ENCODE results near the gene NRG2.

The NRG2 gene

DNA sequence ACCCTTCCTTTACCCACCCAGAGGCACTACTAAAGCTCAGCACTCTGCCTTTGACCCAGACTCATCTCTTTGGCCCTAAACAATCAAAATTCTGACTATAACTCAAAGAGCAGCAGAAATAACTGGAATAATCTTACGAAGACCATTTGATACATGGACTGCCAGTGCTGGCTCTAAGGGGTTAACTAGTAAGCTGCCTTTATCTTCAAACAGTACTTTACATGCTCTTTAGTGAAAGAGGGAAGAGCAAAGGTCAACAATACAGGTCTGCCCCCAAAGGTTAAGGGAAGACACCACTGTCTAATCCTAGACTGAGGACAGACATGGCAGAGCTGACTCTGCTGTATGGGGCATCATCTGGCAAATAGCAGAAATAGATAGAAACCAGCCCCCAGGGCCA lies 45.8 kb downstream of the NRG2 start:
- TF ChIP-seq OSR1 (CRISPR knock-in tag; IDR thresholded peaks at IDR 0.05) (no peak), ISL1 (CRISPR knock-in tag; IDR thresholded peaks at IDR 0.05) (no peak), RARB (CRISPR knock-in tag; IDR thresholded peaks at IDR 0.05) (no peak), PPARA (CRISPR knock-in tag; IDR thresholded peaks at IDR 0.05; ENCODE audit: borderline replicate concordance) (no peak), SNAI2 (CRISPR knock-in tag; IDR thresholded peaks at IDR 0.05) (no peak), TCF4 (CRISPR knock-in tag; IDR thresholded peaks at IDR 0.05; ENCODE audit: borderline replicate concordance) (no peak), ZNF565 (CRISPR knock-in tag; conservative IDR thresholded peaks at IDR 0.05; ENCODE audit: low read depth) (no peak), ZFP30 (CRISPR knock-in tag; IDR thresholded peaks at IDR 0.05) (no peak)
- TF ChIP-seq, protein P1, sequence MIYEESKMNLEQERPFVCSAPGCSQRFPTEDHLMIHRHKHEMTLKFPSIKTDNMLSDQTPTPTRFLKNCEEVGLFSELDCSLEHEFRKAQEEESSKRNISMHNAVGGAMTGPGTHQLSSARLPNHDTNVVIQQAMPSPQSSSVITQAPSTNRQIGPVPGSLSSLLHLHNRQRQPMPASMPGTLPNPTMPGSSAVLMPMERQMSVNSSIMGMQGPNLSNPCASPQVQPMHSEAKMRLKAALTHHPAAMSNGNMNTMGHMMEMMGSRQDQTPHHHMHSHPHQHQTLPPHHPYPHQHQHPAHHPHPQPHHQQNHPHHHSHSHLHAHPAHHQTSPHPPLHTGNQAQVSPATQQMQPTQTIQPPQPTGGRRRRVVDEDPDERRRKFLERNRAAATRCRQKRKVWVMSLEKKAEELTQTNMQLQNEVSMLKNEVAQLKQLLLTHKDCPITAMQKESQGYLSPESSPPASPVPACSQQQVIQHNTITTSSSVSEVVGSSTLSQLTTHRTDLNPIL (CRISPR knock-in tag; IDR thresholded peaks at IDR 0.05; ENCODE audit: low read depth) = no peak
- TF ChIP-seq, protein P2, sequence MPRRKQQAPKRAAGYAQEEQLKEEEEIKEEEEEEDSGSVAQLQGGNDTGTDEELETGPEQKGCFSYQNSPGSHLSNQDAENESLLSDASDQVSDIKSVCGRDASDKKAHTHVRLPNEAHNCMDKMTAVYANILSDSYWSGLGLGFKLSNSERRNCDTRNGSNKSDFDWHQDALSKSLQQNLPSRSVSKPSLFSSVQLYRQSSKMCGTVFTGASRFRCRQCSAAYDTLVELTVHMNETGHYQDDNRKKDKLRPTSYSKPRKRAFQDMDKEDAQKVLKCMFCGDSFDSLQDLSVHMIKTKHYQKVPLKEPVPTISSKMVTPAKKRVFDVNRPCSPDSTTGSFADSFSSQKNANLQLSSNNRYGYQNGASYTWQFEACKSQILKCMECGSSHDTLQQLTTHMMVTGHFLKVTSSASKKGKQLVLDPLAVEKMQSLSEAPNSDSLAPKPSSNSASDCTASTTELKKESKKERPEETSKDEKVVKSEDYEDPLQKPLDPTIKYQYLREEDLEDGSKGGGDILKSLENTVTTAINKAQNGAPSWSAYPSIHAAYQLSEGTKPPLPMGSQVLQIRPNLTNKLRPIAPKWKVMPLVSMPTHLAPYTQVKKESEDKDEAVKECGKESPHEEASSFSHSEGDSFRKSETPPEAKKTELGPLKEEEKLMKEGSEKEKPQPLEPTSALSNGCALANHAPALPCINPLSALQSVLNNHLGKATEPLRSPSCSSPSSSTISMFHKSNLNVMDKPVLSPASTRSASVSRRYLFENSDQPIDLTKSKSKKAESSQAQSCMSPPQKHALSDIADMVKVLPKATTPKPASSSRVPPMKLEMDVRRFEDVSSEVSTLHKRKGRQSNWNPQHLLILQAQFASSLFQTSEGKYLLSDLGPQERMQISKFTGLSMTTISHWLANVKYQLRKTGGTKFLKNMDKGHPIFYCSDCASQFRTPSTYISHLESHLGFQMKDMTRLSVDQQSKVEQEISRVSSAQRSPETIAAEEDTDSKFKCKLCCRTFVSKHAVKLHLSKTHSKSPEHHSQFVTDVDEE (CRISPR knock-in tag; IDR thresholded peaks at IDR 0.05) = no peak
- TF ChIP-seq, protein P3, sequence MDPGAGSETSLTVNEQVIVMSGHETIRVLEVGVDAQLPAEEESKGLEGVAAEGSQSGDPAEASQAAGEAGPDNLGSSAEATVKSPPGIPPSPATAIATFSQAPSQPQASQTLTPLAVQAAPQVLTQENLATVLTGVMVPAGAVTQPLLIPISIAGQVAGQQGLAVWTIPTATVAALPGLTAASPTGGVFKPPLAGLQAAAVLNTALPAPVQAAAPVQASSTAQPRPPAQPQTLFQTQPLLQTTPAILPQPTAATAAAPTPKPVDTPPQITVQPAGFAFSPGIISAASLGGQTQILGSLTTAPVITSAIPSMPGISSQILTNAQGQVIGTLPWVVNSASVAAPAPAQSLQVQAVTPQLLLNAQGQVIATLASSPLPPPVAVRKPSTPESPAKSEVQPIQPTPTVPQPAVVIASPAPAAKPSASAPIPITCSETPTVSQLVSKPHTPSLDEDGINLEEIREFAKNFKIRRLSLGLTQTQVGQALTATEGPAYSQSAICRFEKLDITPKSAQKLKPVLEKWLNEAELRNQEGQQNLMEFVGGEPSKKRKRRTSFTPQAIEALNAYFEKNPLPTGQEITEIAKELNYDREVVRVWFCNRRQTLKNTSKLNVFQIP (CRISPR knock-in tag; IDR thresholded peaks at IDR 0.05; ENCODE audit: borderline replicate concordance, low read depth) = no peak
- ATAC-seq = no peak

DNA sequence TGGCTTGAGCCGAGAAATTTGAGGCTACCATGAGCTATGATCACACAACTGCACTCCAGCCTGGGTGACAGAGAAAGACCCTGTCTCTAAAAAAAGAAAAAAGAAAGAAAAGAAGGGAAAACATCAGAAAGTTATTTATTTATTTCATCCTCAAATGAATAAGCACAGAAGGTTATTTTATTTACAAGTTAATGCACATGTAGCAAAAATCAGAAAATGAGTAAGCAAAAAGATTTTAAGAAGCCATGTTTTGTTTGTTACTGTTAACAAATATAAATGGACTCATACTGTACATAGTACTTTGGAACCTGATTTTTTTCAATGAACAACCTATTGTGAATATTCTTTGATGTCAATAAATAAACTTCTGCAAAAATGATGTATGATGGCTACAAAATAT lies 47.2 kb downstream of the NRG2 start:
- ATAC-seq = no peak
- no peak for TF ChIP-seq TCF4 (CRISPR knock-in tag; IDR thresholded peaks at IDR 0.05; ENCODE audit: borderline replicate concordance)
- no peak for TF ChIP-seq PPARA (CRISPR knock-in tag; IDR thresholded peaks at IDR 0.05; ENCODE audit: borderline replicate concordance)
- no peak for TF ChIP-seq ZNF8 (CRISPR knock-in tag; IDR thresholded peaks at IDR 0.05)
- no peak for TF ChIP-seq CSDC2 (CRISPR knock-in tag; IDR thresholded peaks at IDR 0.05)

DNA sequence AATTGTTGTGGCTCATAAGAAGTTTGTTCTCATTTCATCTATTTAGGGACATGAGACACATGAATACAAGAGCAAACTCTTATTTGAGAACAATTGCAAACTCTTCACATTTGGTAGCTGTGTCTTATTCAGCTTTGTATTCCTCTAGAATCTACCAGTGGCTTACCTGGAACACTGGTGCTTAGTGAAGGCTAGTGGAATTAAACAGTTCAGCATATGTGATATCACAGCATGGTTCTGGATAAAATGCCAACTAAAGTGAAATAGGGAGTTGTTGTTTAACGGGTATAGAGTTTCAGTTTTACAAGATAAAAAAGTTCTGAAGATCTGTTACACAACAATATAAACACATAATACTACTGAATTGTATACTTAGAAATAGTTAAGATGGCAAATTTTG lies 48.9 kb downstream of the NRG2 start:
- no peak for ATAC-seq
- TF ChIP-seq ZNF565 (CRISPR knock-in tag; conservative IDR thresholded peaks at IDR 0.05; ENCODE audit: low read depth) (no peak), ZC3H10 (CRISPR knock-in tag; IDR thresholded peaks at IDR 0.05) (no peak), OSR1 (CRISPR knock-in tag; IDR thresholded peaks at IDR 0.05) (no peak), ZNF70 (CRISPR knock-in tag; IDR thresholded peaks at IDR 0.05) (no peak), ISL1 (CRISPR knock-in tag; IDR thresholded peaks at IDR 0.05) (no peak), CSDC2 (CRISPR knock-in tag; IDR thresholded peaks at IDR 0.05) (no peak), GLIS3 (CRISPR knock-in tag; IDR thresholded peaks at IDR 0.05) (no peak), ARNTL (CRISPR knock-in tag; IDR thresholded peaks at IDR 0.05; ENCODE audit: borderline replicate concordance, low read depth) (no peak), BACH2 (CRISPR knock-in tag; IDR thresholded peaks at IDR 0.05; ENCODE audit: borderline replicate concordance) (no peak), RARB (CRISPR knock-in tag; IDR thresholded peaks at IDR 0.05) (no peak)
- TF ChIP-seq, protein P4, sequence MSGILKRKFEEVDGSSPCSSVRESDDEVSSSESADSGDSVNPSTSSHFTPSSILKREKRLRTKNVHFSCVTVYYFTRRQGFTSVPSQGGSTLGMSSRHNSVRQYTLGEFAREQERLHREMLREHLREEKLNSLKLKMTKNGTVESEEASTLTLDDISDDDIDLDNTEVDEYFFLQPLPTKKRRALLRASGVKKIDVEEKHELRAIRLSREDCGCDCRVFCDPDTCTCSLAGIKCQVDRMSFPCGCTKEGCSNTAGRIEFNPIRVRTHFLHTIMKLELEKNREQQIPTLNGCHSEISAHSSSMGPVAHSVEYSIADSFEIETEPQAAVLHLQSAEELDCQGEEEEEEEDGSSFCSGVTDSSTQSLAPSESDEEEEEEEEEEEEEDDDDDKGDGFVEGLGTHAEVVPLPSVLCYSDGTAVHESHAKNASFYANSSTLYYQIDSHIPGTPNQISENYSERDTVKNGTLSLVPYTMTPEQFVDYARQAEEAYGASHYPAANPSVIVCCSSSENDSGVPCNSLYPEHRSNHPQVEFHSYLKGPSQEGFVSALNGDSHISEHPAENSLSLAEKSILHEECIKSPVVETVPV (CRISPR knock-in tag; IDR thresholded peaks at IDR 0.05) = no peak
- TF ChIP-seq, protein P1 (CRISPR knock-in tag; IDR thresholded peaks at IDR 0.05; ENCODE audit: low read depth) = no peak
- TF ChIP-seq, protein P3 (CRISPR knock-in tag; IDR thresholded peaks at IDR 0.05; ENCODE audit: borderline replicate concordance, low read depth) = no peak
